HepG2 (cell line): Measurements from ENCODE around the gene SH3GL1. TPM values are rescaled to one million over a fixed set of nuclear protein-coding genes. Genes with fewer than 3 reads are reported as not detected.

ENCODE experiments used
- ARNT2 ChIP-seq: sonication (generic); formaldehyde crosslinking; IDR thresholded peaks from 2 replicates; pipeline ENCODE4 v1.8.0; 2022; ENCODE audit warnings: mild to moderate bottlenecking, low read depth, missing genetic modification reagents, moderate library complexity
- FOXP4 ChIP-seq: sonication (generic); formaldehyde crosslinking; IDR thresholded peaks from 2 replicates; pipeline ENCODE4 v1.4.0; 2020; ENCODE audit warnings: missing genetic modification reagents
- GFI1 ChIP-seq: sonication (generic); formaldehyde crosslinking; IDR thresholded peaks from 2 replicates; pipeline ENCODE4 v1.5.0; 2020; ENCODE audit warnings: missing genetic modification reagents, mild to moderate bottlenecking, borderline replicate concordance
- HNRNPUL1 ChIP-seq: fragments of 200-400 bp; formaldehyde crosslinking; IDR thresholded peaks from 2 replicates; pipeline ENCODE4 v1.6.1; 2017; ENCODE audit warnings: low read depth, mild to moderate bottlenecking, low read length, moderate library complexity
- HOXD1 ChIP-seq: sonication (generic); formaldehyde crosslinking; IDR thresholded peaks from 2 replicates; pipeline ENCODE4 v1.5.0; 2020; ENCODE audit warnings: missing genetic modification reagents
- NFYB ChIP-seq: sonication (generic); formaldehyde crosslinking; IDR thresholded peaks from 2 replicates; pipeline ENCODE4 v1.4.0; 2020; ENCODE audit warnings: missing genetic modification reagents
- NR1H2 ChIP-seq: sonication (generic); formaldehyde crosslinking; IDR thresholded peaks from 2 replicates; pipeline ENCODE4 v1.8.1; 2022; ENCODE audit warnings: low read depth, missing genetic modification reagents, borderline replicate concordance
- REL ChIP-seq: sonication (generic); formaldehyde crosslinking; conservative IDR thresholded peaks from 2 replicates; pipeline ENCODE4 v1.8.0; 2022; ENCODE audit warnings: mild to moderate bottlenecking, missing genetic modification reagents, moderate library complexity
- TARDBP ChIP-seq: sonication (generic); formaldehyde crosslinking; IDR thresholded peaks from 2 replicates; pipeline ENCODE4 v1.8.0; 2022; ENCODE audit warnings: mild to moderate bottlenecking, missing genetic modification reagents
- TFDP2 ChIP-seq: sonication (generic); formaldehyde crosslinking; IDR thresholded peaks from 2 replicates; pipeline ENCODE4 v1.4.0; 2020; ENCODE audit warnings: missing genetic modification reagents
- UBTF ChIP-seq: sonication (generic); formaldehyde crosslinking; IDR thresholded peaks from 2 replicates; pipeline ENCODE4 v1.4.0; 2020; ENCODE audit warnings: mild to moderate bottlenecking, missing genetic modification reagents
- ZNF329 ChIP-seq: sonication (generic); formaldehyde crosslinking; IDR thresholded peaks from 2 replicates; pipeline ENCODE4 v1.9.0; 2021; ENCODE audit warnings: low read depth, mild to moderate bottlenecking, missing genetic modification reagents
- ZNF383 ChIP-seq: sonication (generic); formaldehyde crosslinking; IDR thresholded peaks from 2 replicates; pipeline ENCODE4 v1.4.0; 2020; ENCODE audit warnings: missing genetic modification reagents, mild to moderate bottlenecking, borderline replicate concordance
- ZNF549 ChIP-seq: sonication (generic); formaldehyde crosslinking; IDR thresholded peaks from 2 replicates; pipeline ENCODE4 v1.5.0; 2020; ENCODE audit warnings: missing genetic modification reagents
- ZNF773 ChIP-seq: sonication (generic); formaldehyde crosslinking; IDR thresholded peaks from 2 replicates; pipeline ENCODE4 v1.4.0; 2020; ENCODE audit warnings: missing genetic modification reagents, borderline replicate concordance
- ZNF879 ChIP-seq: sonication (generic); formaldehyde crosslinking; IDR thresholded peaks from 2 replicates; pipeline ENCODE4 v1.8.1; 2023; ENCODE audit warnings: missing genetic modification reagents
- polyA plus RNA-seq, 8 experiments: library from polyadenylated mRNA; depleted of rRNA in 3 of 8; stranded (reverse) in 7 of 8; unstranded in 1 of 8; fragments of >200 nt; fragmentation: Illumina TruSeq in 4 of 8; extraction: Trizol in 4 of 8; gene quantifications; 2 replicates each; pipeline versions ENCODE4 v1.2.1 to v1.2.3, GENCODE V29; 2011 to 2016; ENCODE audit warnings: low read depth in 4 of 8, missing spikeins in 1 of 8, mixed read lengths in 1 of 8; ENCODE audit not compliant: insufficient read depth in 1 of 8
- total RNA-seq, 5 experiments: library from RNA; depleted of rRNA; stranded (reverse); fragments of >200 nt; fragmentation: Illumina TruSeq; extraction: Trizol; gene quantifications; 2 replicates each; pipeline ENCODE4 v1.2.3, GENCODE V29; 2016; ENCODE audit warnings: low read depth in 1 of 5

The SH3GL1 gene
- total and polyA plus RNA-seq, 2 of the 13 experiments (the other 11 are each of a cell fraction or from before 2014, with no cell fraction given) = 33.0 to 45.1 TPM

- TF ChIP-seq TFDP2 (CRISPR knock-in tag) (peak; percentile 97), ARNT2 (peak; percentile 74; the same call in 1 of the 2 replicates), GFI1 (CRISPR knock-in tag) (0 out of 2 replicates have a peak, but pooled peaks have one; percentile 3), NFYB (peak; percentile 46), HOXD1 (CRISPR knock-in tag) (no peak), ZNF549 (CRISPR knock-in tag) (no peak), ZNF773 (CRISPR knock-in tag) (peak; percentile 12; the same call in 1 of the 2 replicates), HNRNPUL1 (no peak), TARDBP (CRISPR knock-in tag) (peak; percentile 89), NR1H2 (CRISPR knock-in tag) (no peak), FOXP4 (CRISPR knock-in tag) (peak; percentile 55), UBTF (CRISPR knock-in tag) (peak; percentile 57; the same call in 1 of the 2 replicates), ZNF329 (CRISPR knock-in tag) (0 out of 2 replicates have a peak, but pooled peaks have one; percentile 2), REL (CRISPR knock-in tag) (0 out of 2 replicates have a peak, but pooled peaks have one; percentile 58), ZNF879 (no peak), ZNF383 (CRISPR knock-in tag) (no peak)
Observed at GRCh38 chr19:4400135-4400936, at the start of gene SH3GL1 (continued).
